K562 treated with DMSO at 1 percent for 12 hours (cell line): ENCODE data around the gene DYRK1A. TPM values are rescaled to one million over a fixed set of nuclear protein-coding genes. Genes with fewer than 3 reads are reported as not detected.

Experiments
- total RNA-seq: library from RNA; unstranded; fragments of 300-600 nt; gene quantifications from 2 replicates; pipeline ENCODE4 v1.2.3, GENCODE V29; 2022; ENCODE audit not compliant: insufficient read depth

Gene DYRK1A
- 6.0 and 27.0 TPM in 2 replicates for total RNA-seq

DNA sequence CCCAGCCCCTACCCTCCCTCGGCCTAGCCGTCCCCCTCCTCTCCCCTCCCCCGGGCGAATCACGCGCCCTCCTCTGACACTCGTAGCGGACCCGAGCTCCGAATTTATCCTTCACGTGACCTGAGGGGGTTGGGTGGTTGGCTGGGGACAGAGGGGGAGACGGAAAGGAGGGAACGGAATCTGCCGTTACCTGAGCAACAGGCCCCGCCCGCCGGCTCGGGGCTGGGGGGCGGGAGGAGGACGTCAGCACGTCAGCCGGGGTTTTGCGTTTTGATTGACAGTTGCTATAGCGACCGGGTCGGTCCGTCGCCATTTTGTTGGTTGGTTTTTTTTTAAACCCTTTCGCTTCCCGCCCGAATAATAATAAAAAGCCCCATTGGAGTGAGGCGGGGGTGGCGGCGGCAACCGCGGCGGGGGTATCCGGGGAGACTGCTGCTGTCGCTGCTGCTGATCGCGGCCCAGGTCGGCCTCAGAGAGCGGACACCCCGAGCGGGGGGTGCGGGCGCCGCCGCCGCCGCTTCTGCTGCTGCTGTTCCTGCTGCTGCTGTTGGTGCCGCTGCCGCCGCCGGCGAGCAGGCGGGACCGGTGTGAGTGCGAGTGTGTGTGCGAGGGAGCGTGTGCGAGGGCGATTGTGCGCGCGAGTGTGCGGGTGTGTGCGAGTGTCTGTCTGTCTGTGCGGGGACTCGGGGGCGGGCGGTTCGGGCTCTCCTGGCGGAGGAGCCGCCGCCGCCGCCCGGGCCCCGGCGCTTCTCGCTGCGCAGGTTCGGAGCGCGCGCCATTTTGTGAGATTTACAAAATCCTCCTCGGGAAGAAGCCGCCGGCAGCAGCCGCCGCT is at the start of gene DYRK1A:
DYRK1A (plus strand) TSS at position 292 of the 835 bp plus-strand sequence. CDS start 53,602 bp downstream, outside the sequence.

Other genes with a start within 250 kb of the DYRK1A start
- gene VPS26C, start 99.4 kb upstream of the DYRK1A start, total RNA-seq, result 30.0 and 61.1 TPM in 2 replicates